ENCODE data around the gene MRAP2.
"Not testable (repeated sequence)": the region's sequence is repeated elsewhere in the genome, so short reads cannot be mapped to it uniquely, and the experiment has no call there.

Gene MRAP2

DNA sequence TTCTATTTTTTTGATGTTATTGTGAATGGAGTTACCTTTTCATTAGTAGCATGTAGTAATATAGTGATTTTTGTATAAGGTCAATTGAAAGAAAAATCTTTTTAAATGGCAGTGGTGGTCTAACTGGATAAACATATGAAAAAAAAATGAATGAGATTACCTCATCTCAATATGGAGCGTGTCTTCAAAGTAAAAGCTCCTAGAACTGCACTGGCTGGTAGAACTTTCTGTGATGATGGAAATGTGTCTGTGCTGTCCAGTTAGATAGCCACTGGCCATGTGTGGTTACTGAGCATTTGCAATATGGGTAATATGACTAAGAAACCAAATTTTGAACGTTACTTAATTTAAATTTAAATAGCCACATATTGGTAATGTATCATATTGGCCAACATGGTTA lies 44.1 kb downstream of the MRAP2 start:
- no peak for DNase-seq (ENCODE audit: low spot score)

DNA sequence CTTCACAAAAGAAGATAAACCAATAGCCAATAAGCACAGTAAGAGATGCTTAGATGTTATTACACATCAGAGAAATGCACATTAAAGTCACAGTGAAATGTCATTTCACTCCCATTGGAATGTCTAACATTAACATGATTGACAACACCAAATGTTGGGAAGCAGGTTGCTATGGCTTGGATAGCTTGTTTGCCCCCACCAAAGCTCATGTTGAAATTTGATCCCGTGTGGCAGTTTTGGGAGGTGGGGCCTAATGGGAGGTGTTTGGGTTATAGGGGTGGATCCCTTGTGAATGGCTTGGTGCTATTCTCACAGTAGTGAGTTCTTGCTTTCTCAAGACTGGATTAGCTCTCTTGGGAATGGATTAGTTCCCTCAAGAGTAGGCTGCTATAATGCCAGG lies 44.8 kb downstream of the MRAP2 start:
- DNase-seq (ENCODE audit: low spot score): no peak

DNA sequence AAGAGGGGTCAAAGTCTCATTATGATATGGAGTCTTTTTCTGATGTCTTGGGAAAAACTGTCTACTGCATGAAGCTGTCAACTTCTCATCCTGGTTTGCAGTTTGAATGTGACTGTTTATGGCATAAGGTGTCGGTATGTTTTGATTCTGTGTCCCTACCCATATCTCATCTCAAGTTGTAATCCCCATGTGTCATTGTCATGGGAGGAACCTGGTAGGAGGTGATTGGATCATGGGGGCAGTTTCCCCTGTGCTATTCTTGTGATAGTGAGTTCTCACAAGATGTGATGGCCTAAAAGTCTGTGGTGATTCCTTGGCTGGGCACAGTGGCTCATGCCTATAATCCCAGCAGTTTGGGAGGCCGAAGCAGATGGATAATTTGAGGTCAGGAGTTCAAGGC lies 47.6 kb downstream of the MRAP2 start:
- no peak for DNase-seq (ENCODE audit: low spot score)

DNA sequence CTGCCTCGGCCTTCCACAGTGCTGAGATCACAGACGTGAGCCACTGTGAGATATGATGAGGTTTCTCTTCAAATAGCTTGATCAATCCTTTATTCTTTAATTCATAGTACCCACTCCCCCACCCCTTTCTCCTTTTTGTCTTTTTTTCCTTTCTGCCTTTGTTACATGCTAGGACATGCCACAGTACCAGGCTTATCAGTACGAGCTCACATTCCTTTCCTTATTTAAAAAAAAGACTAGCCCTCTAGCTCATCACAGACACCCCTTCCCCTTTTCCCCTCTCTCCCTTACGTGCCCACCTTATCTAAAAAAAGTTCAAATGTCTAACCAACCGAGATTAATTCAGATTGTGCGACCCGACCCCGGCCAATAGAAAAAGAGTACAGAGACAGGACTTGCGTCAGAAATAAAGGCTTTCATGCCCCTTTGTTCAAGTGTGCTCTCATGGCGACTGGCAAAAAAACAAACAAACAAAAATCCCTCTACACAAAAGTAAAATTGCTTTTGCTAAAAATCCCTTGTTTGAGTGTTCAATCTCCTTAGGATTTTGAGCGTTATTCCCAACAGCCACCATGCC lies 49.2 kb downstream of the MRAP2 start:
- DNase-seq (ENCODE audit: low spot score): no peak

DNA sequence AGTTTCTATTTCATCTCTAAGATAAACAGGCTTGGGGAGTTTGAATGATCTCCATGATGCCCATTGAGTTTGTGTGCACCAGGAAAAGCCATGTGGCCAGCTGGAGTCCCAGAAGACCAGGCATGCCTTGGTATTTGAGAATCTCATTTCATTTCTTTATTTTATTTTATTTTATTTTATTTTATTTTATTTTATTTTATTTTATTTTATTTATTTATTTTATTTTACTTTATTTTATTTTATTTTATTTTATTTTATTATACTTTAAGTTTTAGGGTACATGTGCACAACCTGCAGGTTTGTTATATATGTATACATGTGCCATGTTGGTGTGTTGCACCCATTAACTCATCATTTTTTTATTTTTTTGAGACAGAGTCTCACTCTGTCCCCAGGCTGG lies 51.1 kb downstream of the MRAP2 start:
- DNase-seq (ENCODE audit: low spot score): not testable (repeated sequence)

DNA sequence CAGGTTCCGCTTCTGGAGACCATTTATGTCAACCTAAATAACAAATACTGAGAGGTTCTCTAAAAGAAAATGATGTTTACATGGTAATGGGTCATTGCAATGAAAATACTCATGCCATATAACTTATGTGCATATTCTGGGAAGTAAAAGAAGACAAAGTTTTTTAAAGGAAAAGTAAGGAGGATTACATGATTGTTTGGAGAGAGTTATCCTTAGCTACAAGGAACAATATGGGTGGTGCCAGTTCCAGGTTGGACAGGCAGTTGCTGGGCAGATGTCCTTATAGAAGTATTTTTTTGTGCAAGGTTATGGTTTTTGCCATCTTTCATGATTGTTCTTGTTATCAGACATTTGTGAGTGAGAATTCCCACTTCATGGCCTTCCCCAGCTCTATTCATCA lies 52.5 kb downstream of the MRAP2 start:
- no peak for DNase-seq (ENCODE audit: low spot score)

DNA sequence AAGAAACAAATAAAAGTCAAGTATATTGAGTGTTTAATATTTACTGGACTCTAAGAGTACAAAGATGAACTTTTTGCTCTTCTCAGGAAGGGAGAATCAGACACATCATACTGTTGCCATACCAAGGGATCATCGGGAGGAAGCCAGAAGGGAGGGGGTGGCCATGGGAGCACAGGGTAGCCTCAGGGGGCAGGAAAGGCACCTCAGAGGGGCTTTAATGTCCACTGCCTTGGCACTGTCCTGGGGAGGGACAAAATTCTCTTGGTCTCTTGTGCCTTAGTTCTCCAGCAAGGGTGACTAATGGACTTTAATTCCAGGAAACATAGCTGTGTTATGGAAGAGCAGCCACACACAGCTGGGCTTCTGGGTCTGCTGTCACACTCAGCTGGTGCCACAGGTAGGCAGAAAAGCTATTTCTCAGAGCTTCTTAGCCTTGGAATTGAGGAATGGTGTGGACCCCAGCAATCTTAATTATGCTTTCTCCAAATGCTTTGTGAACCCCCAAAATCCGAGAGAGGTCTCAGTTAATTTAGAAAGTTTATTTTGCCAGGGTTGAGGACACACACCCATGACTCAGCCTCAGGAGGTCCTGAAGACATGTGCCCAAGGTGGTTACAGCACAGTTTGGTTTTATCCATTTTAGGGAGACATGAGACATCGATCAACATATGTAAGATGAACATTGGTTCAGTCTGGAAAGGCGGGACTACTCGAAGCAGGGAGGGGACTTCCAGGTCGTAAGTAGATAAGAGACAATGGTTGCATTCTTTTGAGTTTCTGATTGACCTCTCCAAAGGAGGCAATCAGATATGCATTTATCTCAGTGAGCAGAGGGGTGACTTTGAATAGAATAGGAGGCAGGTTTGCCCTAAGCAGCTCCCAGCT lies 53.2 kb downstream of the MRAP2 start:
- DNase-seq (ENCODE audit: low spot score): no peak

DNA sequence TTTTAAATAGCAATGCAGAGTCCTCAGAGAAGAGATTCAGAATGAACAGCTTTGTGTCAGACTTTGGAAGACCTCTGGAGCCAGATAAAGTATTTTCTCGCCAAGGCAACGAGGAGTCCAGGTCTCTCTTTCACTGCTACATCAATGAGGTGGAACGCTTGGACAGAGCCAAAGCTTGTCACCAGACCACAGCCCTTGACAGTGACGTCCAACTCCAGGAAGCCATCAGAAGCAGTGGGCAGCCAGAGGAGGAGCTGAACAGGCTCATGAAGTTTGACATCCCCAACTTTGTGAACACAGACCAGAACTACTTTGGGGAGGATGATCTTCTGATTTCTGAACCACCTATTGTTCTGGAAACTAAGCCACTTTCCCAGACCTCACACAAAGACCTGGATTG lies 55.5 kb downstream of the MRAP2 start:
- DNase-seq (ENCODE audit: low spot score): no peak

DNA sequence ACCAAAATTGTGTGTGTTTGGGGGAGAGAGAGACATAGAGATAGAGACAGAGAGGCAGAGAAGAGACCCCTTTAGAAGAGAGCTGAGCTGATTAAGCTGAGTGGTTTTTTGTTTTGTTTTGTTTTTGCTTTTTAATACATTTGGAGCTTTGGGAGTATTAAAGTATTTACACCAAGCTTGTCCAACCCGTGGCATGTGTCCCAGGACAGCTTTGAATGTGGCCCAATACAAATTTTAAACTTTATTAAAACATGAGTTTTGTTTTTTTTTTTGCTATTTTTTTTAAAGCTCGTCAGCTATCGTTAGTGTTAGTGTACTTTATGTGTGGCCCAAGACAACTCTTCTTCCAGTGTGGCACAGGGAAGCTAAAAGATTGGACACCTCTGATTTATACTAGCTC lies 56.0 kb downstream of the MRAP2 start:
- DNase-seq (ENCODE audit: low spot score): no peak

DNA sequence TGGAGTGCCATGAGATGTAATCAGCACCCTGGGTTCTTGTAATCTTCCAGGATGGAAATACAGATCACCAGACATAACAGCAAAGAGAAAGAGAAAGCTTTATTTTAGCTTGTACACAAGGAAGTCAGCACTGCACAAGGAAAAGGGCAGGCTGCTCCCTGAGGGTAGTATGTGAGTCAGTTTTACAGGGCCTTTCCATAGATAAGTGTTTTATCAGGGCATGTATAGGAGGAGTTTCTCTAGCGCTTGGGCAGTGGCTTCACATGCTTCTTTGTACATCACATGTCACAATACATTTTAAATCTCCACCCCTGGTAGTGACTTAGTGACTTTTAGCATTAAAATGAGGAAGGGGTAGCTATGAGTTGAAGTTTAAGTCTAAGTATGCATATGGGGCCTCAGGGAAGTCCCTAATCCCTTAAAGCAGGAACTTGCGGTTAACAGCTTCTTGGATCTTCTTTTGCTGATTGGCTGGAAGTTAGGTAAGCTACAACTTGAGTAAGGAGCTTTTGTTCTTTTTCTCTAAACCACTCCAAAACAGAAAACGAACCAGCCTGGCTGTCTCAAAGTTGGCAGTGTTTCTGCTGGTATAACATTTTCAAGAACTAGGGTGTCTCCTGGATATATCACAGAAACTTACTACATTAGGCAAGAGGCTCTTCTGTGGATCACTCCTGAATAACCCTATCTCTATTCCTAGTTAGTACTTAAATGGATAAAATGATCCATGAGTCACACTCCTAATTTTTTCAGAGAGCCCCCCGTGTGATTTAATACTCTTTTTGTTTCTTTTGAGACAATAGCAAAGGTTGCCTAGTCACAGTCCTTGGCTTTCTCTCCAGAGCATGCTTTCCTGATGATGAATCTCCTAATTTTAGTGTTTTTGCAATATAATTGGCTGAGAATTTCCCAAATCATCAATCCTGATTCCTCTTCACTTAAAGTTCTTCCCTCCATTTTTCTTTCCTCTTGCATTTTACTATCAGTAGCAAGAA lies 60.2 kb downstream of the MRAP2 start:
- DNase-seq (ENCODE audit: low spot score): no peak

DNA sequence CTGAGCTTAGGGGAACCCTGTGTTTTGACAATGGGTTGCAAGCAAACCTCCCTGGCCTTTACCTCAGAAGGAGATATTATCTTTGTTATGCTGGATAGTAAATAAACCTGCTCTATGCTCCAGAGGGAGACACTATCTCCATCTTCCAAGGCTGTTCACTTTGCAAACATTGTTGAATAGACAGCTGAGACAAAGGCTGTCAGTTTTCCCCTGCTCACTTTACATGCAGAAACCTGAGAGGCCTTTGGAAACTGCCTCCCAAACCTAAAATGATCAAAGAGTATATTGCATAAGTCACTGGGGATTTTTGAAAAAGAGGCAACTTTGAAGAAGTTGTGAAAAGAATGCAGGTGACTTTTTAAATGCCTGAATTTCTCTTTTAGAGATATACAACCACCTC lies 61.6 kb downstream of the MRAP2 start:
- DNase-seq (ENCODE audit: low spot score): no peak

DNA sequence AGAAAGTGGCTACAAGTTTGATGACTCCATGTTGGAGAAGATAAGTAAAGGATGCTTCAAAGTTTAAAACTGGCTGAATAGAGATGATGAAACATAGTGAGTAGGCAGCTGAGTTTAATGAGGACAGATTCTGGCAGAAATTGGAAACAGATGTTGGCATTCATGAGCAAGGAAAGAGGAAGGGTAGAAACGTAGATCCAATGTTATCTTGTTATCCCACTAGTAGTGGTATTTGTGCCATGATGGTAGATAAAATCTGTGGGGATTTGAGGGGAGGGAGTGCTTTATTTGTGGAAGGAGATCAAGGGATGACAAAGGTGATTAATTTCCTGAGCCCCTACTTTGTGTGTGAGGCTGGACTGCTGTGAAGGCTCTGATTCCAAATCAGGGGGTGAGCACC lies 69.5 kb downstream of the MRAP2 start:
- DNase-seq (ENCODE audit: low spot score): no peak

DNA sequence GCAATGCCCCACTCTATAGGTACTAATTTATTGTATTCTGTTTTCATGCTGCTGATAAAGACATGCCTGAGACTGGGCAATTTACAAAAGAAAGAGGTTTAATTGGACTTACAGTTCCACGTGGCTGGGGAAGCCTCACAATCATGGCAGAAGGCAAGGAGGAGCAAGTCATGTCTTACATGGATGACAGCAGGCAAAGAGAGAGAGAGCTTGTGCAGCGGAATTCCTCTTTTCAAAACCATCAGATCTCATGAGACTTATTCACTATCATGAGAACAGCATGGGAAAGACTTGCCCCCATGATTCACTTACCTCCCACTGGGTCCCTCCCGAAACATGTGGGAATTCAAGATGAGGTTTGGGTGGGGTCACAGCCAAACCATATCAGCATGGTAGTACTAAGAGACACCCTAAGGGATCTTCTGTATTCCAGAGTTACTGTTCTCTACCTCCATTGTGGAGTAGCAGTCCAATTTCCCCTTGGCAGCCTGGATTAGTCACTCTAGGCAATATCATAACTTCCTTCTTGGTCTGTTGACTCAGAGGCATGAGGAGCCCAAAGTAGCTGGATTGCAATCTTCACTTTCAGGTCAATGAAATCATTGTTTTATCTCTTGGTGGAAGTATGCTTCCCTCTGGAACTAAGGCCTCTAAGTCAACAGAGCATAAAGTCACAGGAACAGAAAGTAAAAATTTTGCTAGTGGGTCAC lies 71.8 kb downstream of the MRAP2 start:
- not testable (repeated sequence) for DNase-seq (ENCODE audit: low spot score)

DNA sequence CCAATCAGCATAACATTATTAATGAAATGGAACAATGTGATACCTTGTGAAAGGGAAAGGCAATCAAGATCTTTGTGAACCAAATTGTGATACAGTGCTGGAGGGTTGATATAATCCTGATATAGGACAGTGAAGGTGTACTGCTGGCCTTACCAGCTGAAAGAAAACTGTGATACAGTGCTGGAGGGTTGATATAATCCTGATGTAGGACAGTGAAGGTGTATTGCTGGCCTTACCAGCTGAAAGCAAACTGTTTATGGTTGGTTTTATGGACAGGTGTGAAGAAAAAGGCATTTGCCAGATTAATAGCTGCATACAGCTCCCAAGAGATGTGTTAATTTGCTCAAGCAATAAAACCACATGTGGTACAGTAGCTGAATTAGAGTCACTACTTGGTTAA lies 73.9 kb downstream of the MRAP2 start:
- no peak for DNase-seq (ENCODE audit: low spot score)

DNA sequence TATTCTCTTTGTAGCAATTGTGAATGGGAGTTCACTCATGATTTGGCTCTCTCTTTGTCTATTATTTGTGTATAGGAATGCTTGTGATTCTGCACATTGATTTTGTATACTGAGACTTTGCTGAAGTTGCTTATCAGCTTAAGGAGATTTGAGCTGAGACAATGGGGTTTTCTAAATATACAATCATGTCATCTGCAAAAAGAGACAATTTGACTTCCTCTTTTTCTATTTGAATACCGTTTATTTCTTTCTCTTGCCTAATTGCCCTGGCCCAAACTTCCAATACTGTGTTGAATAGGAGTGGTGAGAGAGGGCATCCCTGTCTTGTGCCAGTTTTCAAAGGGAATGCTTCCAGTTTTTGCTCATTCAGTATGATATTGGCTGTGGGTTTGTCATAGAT lies 77.8 kb downstream of the MRAP2 start:
- DNase-seq (ENCODE audit: low spot score): not testable (repeated sequence)

DNA sequence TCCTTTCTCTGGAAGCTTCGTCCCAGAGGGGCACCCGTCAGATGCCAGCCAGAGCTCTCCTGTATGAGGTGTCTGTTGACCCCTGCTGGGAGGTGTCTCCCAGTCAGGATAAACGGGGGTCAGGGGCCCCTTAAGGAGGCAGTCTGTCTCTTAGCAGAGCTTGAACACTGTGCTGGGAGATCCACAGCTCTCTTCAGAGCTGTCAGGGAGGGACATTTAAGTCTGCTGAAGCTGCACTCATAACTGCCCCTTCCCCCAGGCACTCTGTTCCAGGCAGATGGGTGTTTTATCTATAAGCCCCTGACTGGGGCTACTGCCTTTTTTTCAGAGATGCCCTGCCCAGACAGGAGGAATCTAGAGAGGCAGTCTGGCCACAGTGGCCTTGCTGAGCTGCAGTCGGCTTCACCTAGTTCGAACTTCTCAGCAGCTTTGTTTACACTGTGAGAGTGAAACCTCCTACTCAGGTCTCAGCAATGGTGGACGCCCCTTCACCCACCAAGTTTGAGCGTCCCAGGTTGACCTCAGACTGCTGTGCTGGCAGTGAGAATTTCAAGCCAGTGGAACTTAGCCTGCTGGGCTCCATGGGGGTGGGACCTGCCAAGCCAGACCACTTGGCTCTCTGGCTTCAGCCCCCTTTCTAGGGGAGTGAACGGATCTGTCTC lies 81.5 kb downstream of the MRAP2 start:
- not testable (repeated sequence) for DNase-seq (ENCODE audit: low spot score)

DNA sequence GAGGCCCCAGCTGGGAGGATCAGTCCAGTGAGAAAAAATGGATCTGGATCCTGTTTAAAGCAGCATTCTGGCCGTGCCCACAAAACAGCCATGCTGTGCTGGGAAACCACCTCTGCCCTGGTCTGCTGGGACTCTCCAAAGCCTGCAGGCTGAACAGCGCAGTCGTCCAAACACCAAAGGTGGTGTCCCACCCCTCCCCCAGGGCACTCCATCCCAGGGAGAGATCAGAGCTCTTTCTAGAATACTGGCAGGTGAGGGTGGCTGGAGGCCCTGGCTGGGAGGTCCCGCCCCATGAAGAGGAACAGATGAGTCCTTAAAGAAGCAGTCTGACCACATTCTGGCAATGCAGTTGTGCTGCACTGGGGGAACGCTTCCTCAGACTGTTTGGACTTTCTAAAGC lies 84.6 kb downstream of the MRAP2 start:
- no peak for DNase-seq (ENCODE audit: low spot score)

DNA sequence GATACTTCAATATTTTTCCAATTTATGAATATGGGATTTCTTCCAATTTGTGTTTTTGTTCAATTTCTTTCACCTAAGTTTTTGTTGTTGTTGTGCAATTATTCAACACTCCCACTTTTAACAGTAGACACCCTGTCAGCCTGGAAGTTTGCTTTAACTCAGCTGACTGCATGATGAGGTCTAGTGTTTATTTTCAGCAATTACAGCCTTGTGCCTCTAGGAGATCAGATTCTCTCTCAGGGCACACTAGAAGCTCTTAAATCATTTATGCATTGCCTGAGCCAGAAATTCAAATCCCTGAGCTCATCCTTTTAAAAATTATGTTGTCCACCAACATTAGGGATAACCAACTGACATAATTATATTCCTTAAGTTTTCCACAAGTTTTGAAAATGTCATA lies 85.7 kb downstream of the MRAP2 start:
- no peak for DNase-seq (ENCODE audit: low spot score)

DNA sequence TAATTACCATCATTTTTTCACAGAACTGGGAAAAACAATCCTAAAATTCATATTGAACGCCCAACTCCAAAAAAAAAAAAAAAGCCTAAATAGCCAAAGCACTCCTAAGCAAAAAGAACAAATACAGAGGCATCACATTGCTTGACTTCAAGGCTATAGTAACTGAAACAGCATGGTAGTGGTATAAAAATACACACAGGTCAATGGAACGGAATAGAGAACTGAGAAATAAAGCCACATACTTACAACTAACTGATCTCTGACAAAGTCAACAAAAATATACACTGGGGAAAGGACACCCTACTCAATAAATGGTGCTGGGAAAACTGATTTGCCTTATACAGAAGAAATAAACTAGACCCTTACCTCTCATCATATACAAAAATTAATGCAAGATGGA lies 89.6 kb downstream of the MRAP2 start:
- DNase-seq (ENCODE audit: low spot score): no peak

DNA sequence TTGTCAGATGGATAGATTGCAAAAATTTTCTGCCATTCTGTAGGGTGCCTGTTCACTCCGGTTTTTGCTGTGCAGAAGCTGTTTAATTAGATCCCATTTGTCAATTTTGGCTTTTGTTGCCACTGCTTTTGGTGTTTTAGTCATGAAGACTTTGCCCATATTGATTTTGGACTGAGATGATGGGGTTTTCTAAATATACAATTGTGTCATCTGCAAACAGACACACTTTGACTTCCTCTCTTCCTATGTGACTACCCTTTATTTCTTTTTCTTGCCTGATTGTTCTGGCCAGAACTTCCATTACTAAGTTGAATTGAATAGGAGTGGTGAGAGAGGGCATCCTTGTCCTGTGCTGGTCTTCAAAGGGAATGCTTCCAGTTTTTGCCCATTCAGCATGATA lies 96.0 kb downstream of the MRAP2 start:
- DNase-seq (ENCODE audit: low spot score): not testable (repeated sequence)

DNA sequence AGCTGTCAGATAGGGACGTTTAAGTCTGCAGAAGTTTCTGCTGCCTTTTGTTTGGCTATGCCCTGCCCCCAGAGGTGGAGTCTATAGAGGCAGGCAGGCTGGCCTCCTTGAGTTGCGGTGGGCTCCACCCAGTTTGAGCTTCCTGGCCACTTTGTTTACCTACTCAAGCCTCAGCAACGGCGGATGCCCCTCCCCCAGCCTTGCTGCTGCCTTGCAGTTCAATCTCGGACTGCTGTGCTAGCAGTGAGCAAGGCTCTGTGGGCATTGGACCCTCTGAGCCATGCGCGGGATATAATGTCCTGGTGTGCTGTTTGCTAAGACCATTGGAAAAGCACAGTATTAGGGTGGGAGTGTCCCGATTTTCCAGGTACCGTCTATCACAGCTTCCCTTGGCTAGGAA lies 99.8 kb downstream of the MRAP2 start:
- not testable (repeated sequence) for DNase-seq (ENCODE audit: low spot score)
